ENCODE results near the gene GCSAM.

DNA sequence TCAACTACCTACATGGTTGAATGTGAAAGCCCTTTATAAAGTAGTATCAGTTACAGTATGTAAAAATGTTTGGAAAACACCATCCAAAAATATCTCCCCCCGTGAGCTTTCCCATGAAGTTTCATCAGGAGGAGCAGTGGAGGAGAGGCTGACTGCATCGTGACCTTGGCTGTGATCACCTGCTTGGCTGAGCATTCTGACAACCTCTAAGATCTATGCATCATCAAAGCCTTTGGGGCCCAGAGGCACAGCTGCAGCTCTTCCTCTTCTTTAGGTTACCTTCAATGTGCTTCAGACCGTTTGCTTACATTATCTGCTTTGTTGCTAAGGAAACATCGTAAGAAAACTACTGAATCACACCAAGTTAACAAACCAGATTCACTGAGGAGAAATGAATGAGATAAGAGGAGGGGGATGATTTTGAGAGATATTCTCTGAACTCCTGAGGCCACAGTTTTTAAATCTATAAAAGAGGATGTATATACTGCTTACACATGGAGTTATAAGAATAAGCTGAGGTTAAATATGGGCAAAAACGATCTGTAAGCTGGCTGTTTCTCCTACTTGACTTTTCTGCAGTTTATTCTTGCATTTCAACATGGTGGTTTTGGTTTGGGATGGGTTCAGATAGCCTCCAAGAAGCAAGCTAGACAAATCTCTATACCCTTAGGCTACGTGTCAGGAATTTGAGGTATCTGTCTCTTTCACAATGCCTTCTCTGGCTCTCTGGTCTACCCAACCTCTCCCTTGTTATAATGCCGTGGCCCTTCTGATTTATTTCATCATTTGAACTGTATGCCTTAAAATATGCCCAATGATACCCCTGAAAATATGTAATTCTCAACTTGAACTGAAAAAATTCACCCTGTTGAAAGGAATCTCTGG, 4.0 kb downstream of the GCSAM start:
- TF ChIP-seq GATA2 (IDR thresholded peaks at IDR 0.05; ENCODE audit: low read depth, low read length) (no peak), GATA3 (IDR thresholded peaks at IDR 0.05; ENCODE audit: low read depth, low read length) (no peak)
